T-helper 1 cell treated with Interleukin-12 subunit alpha and Interleukin-12 subunit beta and Interleukin-4 antibody, amounts not matched to agents 30 μg/mL and 1 μg/mL, for 36 hours (primary cell): ENCODE data around the gene PBXIP1.
A peak's percentile ranks its signal among the peaks of the same experiment; 100 is the strongest.

Source experiments
- H3K27ac Mint-ChIP-seq: one replicate; pipeline ENCODE4 v1.8.0; 2021; ENCODE audit warnings: mild to moderate bottlenecking, mixed read lengths
- H3K27me3 Mint-ChIP-seq: one replicate; pipeline ENCODE4 v1.8.0; 2021; ENCODE audit warnings: low read depth, mixed read lengths
- H3K36me3 Mint-ChIP-seq: one replicate; pipeline ENCODE4 v1.8.0; 2021; ENCODE audit warnings: low read depth, mixed read lengths
- H3K4me1 Mint-ChIP-seq: one replicate; pipeline ENCODE4 v1.8.0; 2021; ENCODE audit warnings: low read depth, mixed read lengths
- H3K4me3 Mint-ChIP-seq: one replicate; pipeline ENCODE4 v1.8.0; 2021; ENCODE audit warnings: mild to moderate bottlenecking, moderate library complexity, mixed read lengths
- H3K9me3 Mint-ChIP-seq: one replicate; pipeline ENCODE4 v1.8.0; 2021; ENCODE audit warnings: mixed read lengths

PBXIP1 gene

DNA sequence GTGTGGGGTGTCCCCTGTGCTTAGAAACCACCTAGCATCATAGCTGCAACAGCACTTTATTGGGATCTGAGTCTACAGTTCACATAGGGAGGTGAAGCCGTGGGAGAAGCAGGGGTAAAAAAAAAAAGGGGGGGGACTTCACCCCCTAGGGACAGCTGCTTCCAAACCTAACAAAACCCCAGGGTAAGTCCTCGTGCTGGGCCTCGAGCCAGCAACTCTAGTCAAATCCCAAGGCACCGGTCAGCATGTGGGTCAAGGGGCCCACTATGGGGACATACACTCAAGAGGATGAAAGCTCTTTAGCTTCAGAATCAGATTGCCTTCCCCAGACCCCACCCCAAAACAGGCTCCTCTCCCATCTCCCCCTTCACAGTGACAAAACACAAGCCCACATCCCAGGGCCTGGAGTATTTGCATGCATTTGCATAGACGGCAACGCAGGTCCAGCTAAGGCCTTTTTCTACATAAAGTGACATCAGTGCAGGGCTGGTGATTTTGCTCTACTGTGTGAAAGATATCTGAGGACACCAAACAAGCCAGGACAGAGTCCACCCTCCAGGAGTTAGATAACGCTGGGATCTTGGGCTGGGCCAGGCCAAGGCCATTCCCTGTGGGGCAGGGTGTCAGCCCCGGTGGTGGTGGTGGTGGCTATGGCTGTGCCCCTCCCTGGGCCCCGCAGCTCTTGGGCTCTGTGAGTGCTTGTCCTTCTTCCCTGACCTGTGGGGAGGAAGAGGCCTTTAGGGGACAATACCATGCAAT is 11.3 kb downstream of the PBXIP1 start:
- Mint-ChIP-seq H3K36me3 (peaks cover 27% of the 10 kb centered on the region), H3K4me3 (no peak overlapping the region), H3K27ac (peak overlapping the region; percentile 90), H3K4me1 (peaks cover 48% of the 10 kb centered on the region), H3K27me3 (no peaks in the 10 kb centered on the region), H3K9me3 (no peaks in the 10 kb centered on the region)

DNA sequence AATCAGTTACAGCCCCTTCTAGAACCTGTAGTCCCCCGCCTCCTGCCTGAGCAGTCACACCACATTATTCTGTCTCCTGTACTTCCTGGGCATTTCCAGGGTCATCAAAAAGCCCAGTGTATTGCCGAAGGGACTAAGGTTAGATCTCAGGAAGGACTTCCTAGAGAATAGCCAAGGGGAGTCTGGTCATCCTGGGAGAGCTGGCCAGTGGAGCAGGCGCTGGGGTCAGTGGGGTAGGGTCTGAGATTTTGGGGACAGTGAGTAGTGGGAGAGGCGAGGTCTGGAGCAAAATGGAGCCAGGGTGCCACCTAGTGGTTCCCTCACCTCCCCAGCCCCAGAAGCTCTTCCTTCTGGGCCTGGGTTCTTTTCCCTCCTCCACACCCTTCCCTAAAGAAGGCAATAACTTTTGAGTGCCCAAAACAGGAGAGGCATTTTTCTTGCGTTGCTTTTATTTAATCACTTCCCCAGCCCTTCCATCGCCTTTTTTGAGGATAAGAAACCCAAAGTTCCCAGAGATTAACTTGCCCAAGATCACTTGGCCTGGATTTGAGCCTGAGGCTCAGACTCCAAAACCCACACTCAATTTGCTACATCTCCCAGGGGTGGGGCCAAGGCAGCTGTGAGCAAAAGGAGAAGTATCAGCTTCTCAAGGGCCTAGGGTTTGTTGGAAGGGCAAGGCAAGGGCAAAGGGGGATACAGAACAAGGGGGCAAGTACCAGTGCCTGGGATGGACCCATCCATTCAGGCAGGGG is 12.1 kb downstream of the PBXIP1 start:
- peak overlapping the region; percentile 33 for H3K4me3 Mint-ChIP-seq
- no peaks in the 10 kb centered on the region for H3K27me3 Mint-ChIP-seq
- H3K36me3 Mint-ChIP-seq: peaks cover 29% of the 10 kb centered on the region
- H3K27ac Mint-ChIP-seq: peak overlapping the region; percentile 90
- H3K4me1 Mint-ChIP-seq: peaks cover 50% of the 10 kb centered on the region
- H3K9me3 Mint-ChIP-seq: no peaks in the 10 kb centered on the region

DNA sequence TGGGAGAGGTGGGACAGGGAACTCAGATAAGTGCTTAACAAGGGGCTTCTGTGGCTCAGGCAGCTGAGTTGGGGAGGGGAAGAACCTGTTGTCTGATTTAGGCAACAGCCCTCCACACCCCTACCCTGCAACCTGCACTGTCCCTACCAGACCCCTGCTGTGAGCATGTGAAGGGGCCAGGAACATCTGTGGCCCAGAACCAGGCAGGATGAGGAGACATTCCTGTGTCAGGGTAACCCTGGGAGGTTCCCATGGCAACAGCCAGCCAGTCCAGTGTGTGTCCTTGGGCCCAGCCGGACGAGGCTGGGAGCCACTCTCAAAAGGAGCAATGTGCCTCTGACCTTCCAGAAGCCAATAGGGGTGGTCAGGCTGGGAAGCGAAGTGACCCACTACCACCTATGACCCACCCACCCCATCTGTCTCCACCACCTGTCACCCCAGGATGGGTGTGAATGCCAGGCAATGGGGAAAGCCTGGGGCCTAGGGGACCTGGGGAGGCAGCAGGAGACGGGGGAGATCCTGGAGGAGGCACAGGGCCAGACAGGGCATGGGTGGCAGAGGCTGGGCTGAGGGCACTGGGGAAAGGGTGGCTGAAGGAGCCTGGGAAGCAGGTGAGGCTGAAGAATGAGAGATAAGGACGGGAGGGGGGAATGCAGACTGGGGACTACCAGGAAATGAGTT is 14.4 kb downstream of the PBXIP1 start:
- Mint-ChIP-seq H3K4me3 (peak overlapping the region; percentile 18), H3K36me3 (peaks cover 22% of the 10 kb centered on the region), H3K4me1 (peaks cover 61% of the 10 kb centered on the region), H3K27me3 (no peaks in the 10 kb centered on the region), H3K9me3 (no peaks in the 10 kb centered on the region), H3K27ac (peak overlapping the region; percentile 68)

DNA sequence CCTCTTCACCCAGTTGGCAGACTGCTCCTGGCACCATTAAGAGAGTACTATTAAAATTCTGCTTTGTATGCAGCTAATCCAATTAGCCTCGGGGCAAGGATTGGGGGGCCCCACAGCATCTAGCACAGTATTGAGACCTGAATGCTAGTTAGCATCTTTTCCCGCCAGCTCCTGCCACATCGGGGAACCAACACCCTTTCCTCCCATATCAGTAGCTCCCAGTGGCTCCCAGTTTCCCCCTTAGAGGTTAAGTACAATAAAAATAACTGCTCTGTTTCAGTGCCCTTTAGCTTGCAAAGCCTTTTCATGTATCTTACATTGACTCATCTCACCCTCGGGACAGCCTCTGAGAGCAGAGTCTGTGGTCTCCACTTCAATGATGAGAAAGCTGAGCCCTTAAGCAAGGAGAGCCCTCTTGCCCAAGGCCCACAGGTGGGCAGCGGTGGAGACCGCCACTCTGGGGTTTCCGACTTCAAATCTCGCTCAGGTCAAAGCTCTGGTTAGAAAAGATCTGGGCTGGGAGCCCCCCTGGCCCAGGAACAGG is 15.2 kb downstream of the PBXIP1 start:
- peaks cover 18% of the 10 kb centered on the region for H3K36me3 Mint-ChIP-seq
- peaks cover 66% of the 10 kb centered on the region for H3K4me1 Mint-ChIP-seq
- H3K9me3 Mint-ChIP-seq: no peaks in the 10 kb centered on the region
- H3K4me3 Mint-ChIP-seq: peak overlapping the region; percentile 8
- peak overlapping the region; percentile 68 for H3K27ac Mint-ChIP-seq
- H3K27me3 Mint-ChIP-seq: no peaks in the 10 kb centered on the region

DNA sequence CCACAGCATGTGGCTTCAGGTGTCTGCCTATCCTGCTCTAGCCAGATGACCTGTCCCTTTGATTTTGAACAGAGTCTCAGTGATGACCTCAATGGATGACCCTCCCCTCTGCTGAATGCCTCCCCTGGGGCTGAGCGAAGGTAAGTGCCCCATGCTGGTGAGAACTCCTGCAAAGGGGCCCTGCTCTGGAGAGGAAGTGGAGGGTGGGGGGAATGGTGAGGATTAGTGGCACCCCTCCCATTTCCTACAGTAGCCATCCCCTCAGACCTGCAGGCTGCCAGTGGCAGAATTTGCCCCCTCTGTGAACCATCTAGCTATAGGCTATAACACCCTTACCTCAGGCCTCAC is 15.7 kb downstream of the PBXIP1 start:
- Mint-ChIP-seq H3K27ac (peak overlapping the region; percentile 68), H3K4me3 (no peak overlapping the region), H3K4me1 (peaks cover 67% of the 10 kb centered on the region), H3K27me3 (no peaks in the 10 kb centered on the region), H3K9me3 (no peaks in the 10 kb centered on the region), H3K36me3 (peaks cover 18% of the 10 kb centered on the region)

DNA sequence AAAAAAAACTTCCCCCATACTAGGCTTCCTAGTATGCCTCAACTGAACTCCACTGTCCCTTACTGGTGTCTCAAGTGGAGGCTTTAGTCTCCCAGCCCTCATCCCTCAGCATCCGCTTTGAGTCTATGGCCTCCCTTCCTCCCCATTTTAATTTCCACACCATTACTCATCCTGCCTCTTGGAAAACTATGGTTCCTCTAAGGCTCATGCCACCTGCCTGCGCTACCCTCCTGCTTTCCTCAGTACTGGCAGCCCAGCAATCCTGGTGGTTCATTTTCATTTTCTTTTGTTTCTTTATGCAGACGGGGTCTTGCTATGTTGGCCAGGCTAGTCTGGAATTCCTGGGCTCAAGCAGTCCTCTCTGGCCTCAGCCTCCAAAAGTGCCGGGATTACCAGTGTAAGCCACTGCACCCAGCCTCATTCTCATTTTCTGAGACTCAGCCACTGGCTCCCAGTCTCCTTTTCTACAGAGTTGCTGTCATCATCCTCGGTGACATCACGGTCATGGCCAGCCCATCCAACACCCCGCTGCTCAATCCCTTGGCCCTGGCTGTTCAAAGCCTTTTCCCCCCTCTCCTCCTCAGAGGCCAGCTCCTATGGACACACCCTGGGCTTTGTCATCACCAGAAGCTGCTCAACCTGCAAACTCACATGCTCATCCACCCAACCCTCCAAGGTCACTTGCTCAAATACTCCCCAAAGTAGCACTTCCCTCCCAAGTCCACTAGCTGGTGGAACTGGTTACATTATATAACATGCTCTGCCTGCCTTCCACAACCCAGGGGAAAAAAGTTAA is 17.1 kb downstream of the PBXIP1 start:
- H3K27me3 Mint-ChIP-seq: no peaks in the 10 kb centered on the region
- peak overlapping the region; percentile 71 for H3K4me3 Mint-ChIP-seq
- peak overlapping the region; percentile 96 for H3K27ac Mint-ChIP-seq
- H3K9me3 Mint-ChIP-seq: no peaks in the 10 kb centered on the region
- peaks cover 8% of the 10 kb centered on the region for H3K36me3 Mint-ChIP-seq
- H3K4me1 Mint-ChIP-seq: peaks cover 64% of the 10 kb centered on the region

DNA sequence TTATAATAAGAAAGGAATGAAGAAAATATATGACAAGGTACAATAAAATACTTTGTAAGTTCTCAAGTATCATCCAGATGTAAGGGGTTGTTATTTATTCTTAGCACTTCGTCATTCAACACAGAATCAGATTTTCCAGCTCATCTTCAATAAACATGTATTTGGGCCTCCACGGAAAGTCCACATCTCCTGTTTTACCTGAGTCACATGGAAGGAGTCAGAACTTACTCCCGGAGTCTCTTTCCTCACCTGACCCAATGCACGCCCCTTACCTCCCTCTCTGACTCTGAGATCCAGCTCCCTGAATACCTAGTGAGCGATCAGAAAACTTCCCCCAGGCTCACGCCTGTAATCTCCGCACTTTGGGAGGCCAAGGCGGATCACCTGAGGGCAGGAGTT is 17.9 kb downstream of the PBXIP1 start:
- Mint-ChIP-seq H3K9me3 (no peaks in the 10 kb centered on the region), H3K27ac (peak overlapping the region; percentile 96), H3K4me1 (peaks cover 58% of the 10 kb centered on the region), H3K4me3 (peak overlapping the region; percentile 98), H3K27me3 (no peaks in the 10 kb centered on the region), H3K36me3 (peaks cover 8% of the 10 kb centered on the region)

DNA sequence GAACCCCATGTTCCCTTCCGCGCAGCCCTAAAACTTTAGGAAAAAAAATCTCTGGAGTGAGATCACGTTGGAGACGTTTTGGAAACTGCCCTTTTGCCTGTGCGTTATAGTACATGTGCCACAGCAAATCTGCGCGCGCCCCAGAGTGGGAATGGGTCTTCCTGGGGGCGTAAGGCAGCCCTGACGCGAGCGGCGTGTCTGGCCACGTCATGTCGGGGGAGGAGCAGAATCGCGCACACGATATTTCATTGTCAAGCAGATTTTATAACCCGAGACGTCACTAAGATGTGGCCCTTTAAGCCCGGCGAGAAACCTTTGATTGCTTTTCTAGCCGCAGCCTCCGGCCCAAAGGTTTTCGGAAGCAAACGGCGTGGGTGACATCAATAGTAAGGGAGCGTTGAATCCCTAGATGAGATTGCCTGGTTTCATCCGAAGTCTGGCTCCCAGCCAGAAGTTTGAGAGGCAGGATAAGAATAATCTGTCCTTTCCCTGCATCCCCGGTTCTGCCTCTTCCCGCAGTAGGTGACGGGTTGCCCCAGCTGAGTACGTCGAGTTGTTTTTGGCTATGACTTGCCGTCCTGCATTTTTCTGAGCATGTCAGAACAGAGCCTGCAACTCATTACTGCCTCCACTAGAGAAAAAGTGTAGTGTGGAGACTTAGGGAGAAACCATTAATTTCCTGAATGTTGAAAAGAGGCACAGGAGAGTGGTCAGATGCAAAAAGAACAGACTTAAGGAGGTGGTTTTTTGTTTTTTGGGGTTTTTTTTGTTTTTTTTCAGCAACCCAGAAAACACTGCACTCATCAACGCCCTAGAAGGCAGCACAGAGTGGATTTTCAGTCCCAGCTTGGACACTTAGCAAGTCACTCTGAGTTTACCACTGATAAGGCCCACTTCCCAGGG is 18.6 kb downstream of the PBXIP1 start:
- H3K27me3 Mint-ChIP-seq: no peaks in the 10 kb centered on the region
- peaks cover 8% of the 10 kb centered on the region for H3K36me3 Mint-ChIP-seq
- H3K27ac Mint-ChIP-seq: peak overlapping the region; percentile 96
- H3K9me3 Mint-ChIP-seq: no peaks in the 10 kb centered on the region
- H3K4me1 Mint-ChIP-seq: peaks cover 51% of the 10 kb centered on the region
- H3K4me3 Mint-ChIP-seq: peak overlapping the region; percentile 98

DNA sequence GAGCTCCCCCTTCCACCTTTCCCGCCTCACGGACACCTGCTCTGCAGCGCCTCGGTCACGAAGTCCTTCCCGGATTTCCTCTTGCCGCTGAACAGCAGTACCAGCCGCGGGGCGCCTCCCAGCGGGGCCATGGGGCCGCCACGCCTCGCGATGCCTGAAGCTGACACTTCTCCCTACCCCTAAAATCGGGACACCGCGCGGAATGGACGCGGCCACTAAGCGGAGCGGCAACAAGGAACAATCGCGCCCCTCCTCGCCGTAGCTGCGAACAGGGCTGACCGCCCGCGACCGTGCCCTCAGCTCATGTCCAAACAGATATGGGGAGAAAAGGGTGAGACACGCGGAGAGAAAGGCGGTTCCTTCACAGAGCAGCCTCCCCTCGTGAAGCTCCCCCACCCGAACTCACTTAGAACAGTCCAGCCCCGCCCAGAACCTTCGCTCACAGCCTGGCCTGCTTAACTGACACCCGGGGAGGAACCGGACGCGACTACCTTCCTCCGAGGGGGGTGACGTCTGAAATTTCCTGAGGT is 19.3 kb downstream of the PBXIP1 start, which contains the start of gene PMVK:
Gene PMVK (minus strand): TSS at position 165 of the 530 bp plus-strand sequence. CDS start 34 bp downstream, at position 131.
- Mint-ChIP-seq H3K36me3 (peaks cover 8% of the 10 kb centered on the region), H3K4me3 (peak within 1 kb of the TSS; percentile 98), H3K27me3 (no peaks in the 10 kb centered on the region), H3K4me1 (peaks cover 45% of the 10 kb centered on the region), H3K27ac (peak within 1 kb of the TSS; percentile 96), H3K9me3 (no peaks in the 10 kb centered on the region)

DNA sequence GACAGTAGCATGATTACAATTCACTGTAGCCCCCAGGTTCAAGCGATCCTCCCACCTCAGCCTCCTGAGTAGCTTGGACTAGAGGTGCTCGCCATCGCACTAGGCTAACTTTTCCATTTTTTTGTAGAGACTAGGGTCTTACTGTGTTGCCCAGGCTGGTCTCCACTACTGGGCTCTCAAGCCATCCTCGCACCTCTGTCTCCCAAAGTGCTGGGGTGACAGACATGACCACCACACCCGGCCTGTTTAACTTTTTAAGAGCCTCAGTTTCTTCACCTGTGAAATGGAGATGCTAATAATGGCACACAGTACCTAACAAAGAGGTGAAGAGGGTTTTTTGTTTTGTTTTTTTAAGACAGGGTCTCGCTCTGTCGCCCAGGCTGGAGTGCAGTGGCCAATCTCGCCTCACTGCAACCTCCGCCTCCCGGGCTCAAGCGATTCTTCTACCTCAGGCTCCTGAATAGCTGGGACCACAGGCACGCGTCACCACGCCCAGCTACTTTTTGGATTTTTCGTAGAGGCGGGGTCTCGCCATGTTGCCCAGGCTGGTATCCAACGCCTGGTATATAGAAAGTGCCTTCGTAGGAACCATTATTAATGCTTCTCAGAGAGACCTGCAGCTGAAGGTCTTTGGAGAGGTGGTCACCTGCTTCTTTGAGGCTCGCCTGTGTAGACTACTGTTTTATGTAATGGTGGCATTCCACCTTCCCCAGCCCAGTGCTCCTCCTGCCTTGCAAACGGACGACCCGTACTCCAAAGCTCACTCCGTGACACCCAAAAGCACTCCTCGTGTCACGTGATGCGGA is 19.9 kb downstream of the PBXIP1 start:
- Mint-ChIP-seq H3K36me3 (peaks cover 8% of the 10 kb centered on the region), H3K27me3 (no peaks in the 10 kb centered on the region), H3K9me3 (no peaks in the 10 kb centered on the region), H3K4me3 (peak overlapping the region; percentile 98), H3K27ac (peak overlapping the region; percentile 96), H3K4me1 (peaks cover 40% of the 10 kb centered on the region)

DNA sequence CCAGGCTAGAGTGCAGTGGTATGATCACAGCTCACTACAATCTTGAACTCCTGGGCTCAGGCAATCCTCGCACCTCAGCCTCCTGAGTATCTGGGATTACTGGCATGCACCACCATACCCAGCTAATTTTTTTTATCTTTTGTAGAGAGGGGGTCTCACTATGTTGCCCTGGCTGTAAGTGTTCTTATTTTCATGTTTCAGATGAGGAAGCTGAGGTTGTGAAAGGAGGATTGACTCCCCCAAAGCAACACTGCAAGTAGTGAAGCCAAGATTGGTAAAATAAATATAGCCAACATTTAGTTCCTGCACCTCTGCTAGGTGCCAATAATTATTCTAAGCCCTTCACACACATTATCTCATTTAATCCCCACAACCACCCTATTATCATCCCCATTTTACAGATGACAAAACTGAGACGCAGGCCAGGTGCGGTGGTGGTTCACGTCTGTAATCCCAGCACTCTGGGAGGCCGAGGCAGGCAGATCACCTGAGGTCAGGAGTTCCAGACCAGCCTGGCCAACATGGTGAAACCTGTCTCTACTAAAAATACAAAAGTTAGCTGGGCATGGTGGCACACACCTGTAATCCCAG is 21.4 kb downstream of the PBXIP1 start:
- H3K27ac Mint-ChIP-seq: no peak overlapping the region
- peaks cover 9% of the 10 kb centered on the region for H3K36me3 Mint-ChIP-seq
- H3K27me3 Mint-ChIP-seq: no peaks in the 10 kb centered on the region
- no peak overlapping the region for H3K4me3 Mint-ChIP-seq
- H3K4me1 Mint-ChIP-seq: peaks cover 30% of the 10 kb centered on the region
- H3K9me3 Mint-ChIP-seq: no peaks in the 10 kb centered on the region

DNA sequence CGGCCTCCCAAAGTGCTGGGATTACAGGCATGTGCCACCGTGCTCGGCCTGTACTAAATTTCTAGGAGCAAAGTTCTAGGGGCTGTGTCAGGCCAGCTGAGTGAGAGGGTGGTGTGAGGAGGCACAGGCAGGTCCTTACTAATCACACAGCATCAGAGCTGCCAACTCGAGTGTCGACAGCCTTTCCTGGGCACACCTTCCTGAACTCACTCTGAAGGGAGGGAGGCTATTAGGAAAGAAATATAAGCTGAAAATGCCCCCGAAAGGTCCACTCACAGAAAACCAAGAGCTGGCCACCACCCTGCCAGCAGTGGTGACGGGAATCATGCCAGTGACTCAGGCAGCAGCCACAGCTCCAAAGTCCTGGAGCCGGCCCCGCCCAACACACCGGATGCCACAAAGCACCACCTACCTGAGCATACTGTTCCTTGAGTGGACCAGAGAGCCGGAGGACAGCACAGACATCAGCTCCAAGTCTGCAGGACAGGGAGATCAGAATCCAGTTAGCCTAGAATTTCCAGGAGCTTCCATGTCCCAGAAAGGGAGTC is 23.9 kb downstream of the PBXIP1 start:
- peaks cover 18% of the 10 kb centered on the region for H3K36me3 Mint-ChIP-seq
- H3K27ac Mint-ChIP-seq: no peak overlapping the region
- no peaks in the 10 kb centered on the region for H3K9me3 Mint-ChIP-seq
- H3K4me1 Mint-ChIP-seq: peaks cover 15% of the 10 kb centered on the region
- H3K27me3 Mint-ChIP-seq: no peaks in the 10 kb centered on the region
- no peak overlapping the region for H3K4me3 Mint-ChIP-seq
